OCI-LY7 (cell line): ENCODE data around the gene RAB15. TPM values are rescaled to one million over a fixed set of nuclear protein-coding genes. Genes with fewer than 3 reads are reported as not detected.

ENCODE experiments used
- BruUV-seq: library from RNA; stranded (reverse); fragments of 400-500 nt; replicated peaks from 2 replicates; lab custom pipeline; 2021; lab: Mats Ljungman, UMichigan
- CTCF ChIA-PET: fragments of 300-600 bp; sonication (Branson Sonifier 250); formaldehyde crosslinking; loops from one replicate; lab custom pipeline; 2022; ENCODE audit warnings: antibody characterized with exemption; ENCODE audit not compliant: unreplicated experiment; lab: Charles Lee
- POLR2A ChIA-PET: fragments of 300-600 bp; sonication (Branson Sonifier 250); formaldehyde crosslinking; loops from one replicate; lab custom pipeline; 2022; ENCODE audit warnings: antibody characterized with exemption; lab: Charles Lee
- DNase-seq: peaks from one replicate; pipeline ENCODE4 v3.0.0-alpha.2; 2015; ENCODE audit warnings: low spot score
- H2AFZ ChIP-seq: fragments of 200-600 bp; sonication (generic), shearing (Covaris generic); 2 replicates; pipeline ENCODE4 v1.6.1; 2014; ENCODE audit warnings: mild to moderate bottlenecking, antibody characterized with exemption, low read length, moderate library complexity
- H3K27ac ChIP-seq: fragments of 200-600 bp; sonication (generic); 2 replicates; pipeline ENCODE4 v1.5.1; 2014; ENCODE audit warnings: mixed run types, low read depth, mild to moderate bottlenecking, moderate library complexity, low read length, inconsistent platforms; ENCODE audit not compliant: poor library complexity, severe bottlenecking
- H3K36me3 ChIP-seq: fragments of 200-600 bp; sonication (generic); 2 replicates; pipeline ENCODE4 v1.6.1; 2014; ENCODE audit warnings: mild to moderate bottlenecking, antibody characterized with exemption, low read length, moderate library complexity, mixed read lengths; ENCODE audit not compliant: insufficient read depth
- H3K4me1 ChIP-seq: fragments of 200-600 bp; sonication (generic); 2 replicates; pipeline ENCODE4 v1.5.1; 2014; ENCODE audit warnings: mild to moderate bottlenecking, low read length; ENCODE audit not compliant: insufficient read depth, poor library complexity, severe bottlenecking
- H3K4me2 ChIP-seq: fragments of 200-600 bp; sonication (generic); 2 replicates; pipeline ENCODE4 v1.6.1; 2014; ENCODE audit warnings: mild to moderate bottlenecking, low read length
- H3K4me3 ChIP-seq: fragments of 200-600 bp; sonication (generic); 2 replicates; pipeline ENCODE4 v1.5.1; 2014; ENCODE audit warnings: mild to moderate bottlenecking, low read depth, low read length; ENCODE audit not compliant: poor library complexity, severe bottlenecking
- H3K79me2 ChIP-seq: fragments of 200-600 bp; sonication (generic); 2 replicates; pipeline ENCODE4 v1.6.1; 2016; ENCODE audit warnings: low read depth, mild to moderate bottlenecking, low read length, moderate library complexity, mixed read lengths; ENCODE audit not compliant: insufficient read depth
- H3K9me2 ChIP-seq: fragments of 200-600 bp; sonication (generic); 2 replicates; pipeline ENCODE4 v1.6.1; 2016; ENCODE audit warnings: mild to moderate bottlenecking, low read length, mixed read lengths; ENCODE audit not compliant: insufficient read depth
- H3K9me3 ChIP-seq: fragments of 200-600 bp; sonication (generic); 2 replicates; pipeline ENCODE4 v1.6.1; 2014; ENCODE audit warnings: mild to moderate bottlenecking, mixed run types, low read length, mixed read lengths
- H4K20me1 ChIP-seq: fragments of 200-600 bp; sonication (generic); 2 replicates; pipeline ENCODE4 v1.6.1; 2014; ENCODE audit warnings: mild to moderate bottlenecking, antibody characterized with exemption, low read length, moderate library complexity, mixed read lengths; ENCODE audit not compliant: insufficient read depth
- CTCF ChIP-seq: fragments of 200-600 bp; sonication (generic); conservative IDR thresholded peaks from 2 replicates; pipeline ENCODE4 v1.5.1; 2014; ENCODE audit warnings: mild to moderate bottlenecking, antibody characterized with exemption, low read length, moderate library complexity, mixed read lengths
- EZH2phosphoT487 ChIP-seq: fragments of 200-600 bp; sonication (generic); IDR thresholded peaks from 2 replicates; pipeline ENCODE4 v1.6.1; 2018; ENCODE audit warnings: low read depth, borderline replicate concordance, mild to moderate bottlenecking, mixed run types, antibody characterized with exemption, low read length, moderate library complexity, mixed read lengths
- intact Hi-C: fragments of 100-400 bp; cut with micrococcal nuclease; formaldehyde crosslinking; loops from one replicate; pipeline ENCODE4 v1.10.0; 2022; ENCODE audit not compliant: unreplicated experiment
- total RNA-seq, 2 experiments: library from RNA; depleted of rRNA in 1 of 2; stranded (reverse); fragments of >200 nt in 1 of 2; shearing (Covaris generic) in 1 of 2; gene quantifications; 2 replicates each; pipeline ENCODE4 v1.2.3, GENCODE V29; 2014 to 2022

RAB15 gene
- total RNA-seq, 2 experiments from 2014 or later, result 0.38 TPM; not detected in 1

DNA sequence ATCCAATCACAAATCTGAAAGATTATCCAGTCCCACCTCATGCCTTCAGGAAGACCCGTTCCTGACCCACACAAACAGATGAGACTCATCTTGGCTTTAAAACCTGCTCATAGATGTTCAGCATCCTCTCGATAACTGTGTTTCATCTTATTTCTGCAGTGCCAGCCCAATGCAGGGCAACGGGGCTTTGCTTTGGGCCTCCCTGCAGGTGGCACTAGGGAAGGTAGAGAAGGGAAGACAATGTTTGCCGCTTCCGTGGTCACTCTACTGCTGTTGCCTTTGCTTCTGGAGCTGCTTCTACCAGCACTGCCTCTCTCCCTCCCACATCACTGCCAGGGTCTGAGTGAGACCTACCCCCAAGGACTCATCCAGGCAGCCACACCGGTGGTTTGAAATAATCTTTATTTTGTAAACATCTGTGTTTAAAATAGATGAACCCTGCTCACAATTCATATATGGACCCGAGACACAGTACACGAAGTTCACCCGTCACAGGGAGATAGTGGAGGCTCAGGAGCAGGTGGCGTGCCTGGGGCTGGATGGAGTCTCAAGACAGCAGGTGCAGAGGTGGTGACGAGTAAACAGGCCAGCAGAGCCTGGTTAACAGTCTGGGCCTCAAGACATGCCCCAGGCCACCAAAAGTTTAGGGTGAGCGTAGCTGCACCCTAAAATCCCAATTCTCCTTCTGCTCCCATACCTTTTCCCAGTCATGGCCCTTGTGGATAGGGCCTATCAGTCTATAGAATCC, 26.5 kb downstream of the RAB15 start:
- intact Hi-C loops, result loop anchor here (10.0 kb wide), 1 partner anchor 981 kb away; no protein-coding TSS in a partner anchor
- H3K9me2 ChIP-seq, result no peaks in the 10 kb centered on the region
- H4K20me1 ChIP-seq, result no peaks in the 10 kb centered on the region
- H3K27ac ChIP-seq, result no peak overlapping the region
- H3K4me1 ChIP-seq, result no peaks in the 10 kb centered on the region
- TF ChIP-seq CTCF, result no peak
- TF ChIP-seq EZH2phosphoT487, result no peak
- DNase-seq, result no peak
- BruUV-seq, result no TSS peak
- H3K79me2 ChIP-seq, result no peaks in the 10 kb centered on the region
- no peak overlapping the region for H3K4me2 ChIP-seq
- no peak overlapping the region for H3K4me3 ChIP-seq
- no peak overlapping the region for H2AFZ ChIP-seq
- ChIA-PET POLR2A (interaction anchor here (0.6 to 1.3 kb wide), 2 partner anchors 9 to 26 kb away, joined by 3 read pairs; no protein-coding TSS in a partner anchor), CTCF (no interaction called here)
- H3K9me3 ChIP-seq, result no peaks in the 10 kb centered on the region
- peaks cover 16% of the 10 kb centered on the region for H3K36me3 ChIP-seq

GRCh38 chr14:64944861-64945260, 27.3 kb downstream of the RAB15 start:
- DNase-seq, result no peak
- no peaks in the 10 kb centered on the region for H3K9me2 ChIP-seq
- CTCF ChIA-PET, result no interaction called here
- no TSS peak for BruUV-seq
- no peak overlapping the region for H3K27ac ChIP-seq
- H3K9me3 ChIP-seq, result no peaks in the 10 kb centered on the region
- no peaks in the 10 kb centered on the region for H3K79me2 ChIP-seq
- no peak overlapping the region for H3K4me3 ChIP-seq
- no peak overlapping the region for H3K4me2 ChIP-seq
- no peak for TF ChIP-seq CTCF
- TF ChIP-seq EZH2phosphoT487, result no peak
- intact Hi-C loops, result loop anchor here (10.0 kb wide), 1 partner anchor 980 kb away; no protein-coding TSS in a partner anchor
- no peaks in the 10 kb centered on the region for H4K20me1 ChIP-seq
- POLR2A ChIA-PET, result interaction anchor here (0.6 kb wide), 1 partner anchor 25 kb away, joined by 3 read pairs; no protein-coding TSS in a partner anchor
- no peak overlapping the region for H2AFZ ChIP-seq
- H3K4me1 ChIP-seq, result no peaks in the 10 kb centered on the region
- H3K36me3 ChIP-seq, result peaks cover 16% of the 10 kb centered on the region

DNA sequence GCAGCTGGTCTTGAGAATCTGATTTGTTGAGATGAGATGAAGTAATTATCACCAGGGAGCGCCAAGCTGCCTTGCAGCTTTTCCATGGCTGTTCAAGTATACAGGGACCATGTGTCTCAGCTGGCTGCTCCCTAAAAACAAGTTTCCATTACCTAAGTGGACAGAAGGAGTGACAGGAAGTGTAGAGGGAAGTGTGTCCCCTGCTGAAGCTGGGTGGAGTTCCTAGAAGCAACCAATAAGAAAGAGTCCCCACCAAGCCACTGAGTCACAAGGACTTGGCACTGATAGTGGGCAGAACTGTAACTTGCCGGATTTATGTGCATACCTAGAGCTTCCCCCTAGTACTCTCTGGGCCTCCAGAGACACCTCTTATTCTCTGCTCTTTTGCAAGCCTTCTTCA, 28.1 kb downstream of the RAB15 start:
- Histone ChIP-seq H3K4me2 (no peak overlapping the region), H3K4me3 (no peak overlapping the region), H3K27ac (no peak overlapping the region), H2AFZ (no peak overlapping the region), H3K4me1 (no peaks in the 10 kb centered on the region), H3K79me2 (no peaks in the 10 kb centered on the region), H3K9me2 (no peaks in the 10 kb centered on the region), H3K36me3 (peaks cover 16% of the 10 kb centered on the region), H3K9me3 (no peaks in the 10 kb centered on the region), H4K20me1 (no peaks in the 10 kb centered on the region)
- no peak for DNase-seq
- ChIA-PET POLR2A (no interaction called here), CTCF (no interaction called here)
- intact Hi-C loops, result loop anchor here (10.0 kb wide), 1 partner anchor 979 kb away; no protein-coding TSS in a partner anchor
- no peak for TF ChIP-seq CTCF
- TF ChIP-seq EZH2phosphoT487, result no peak
- no TSS peak for BruUV-seq
